Subcutaneous adipose tissue (tissue), 4 donors: ENCODE measurements around the gene RHNO1. TPM values are rescaled to one million over a fixed set of nuclear protein-coding genes. Genes with fewer than 3 reads are reported as not detected.

Experiments
- total RNA-seq, 4 donors: library from RNA; depleted of rRNA; stranded (reverse); fragments of >200 nt; gene quantifications; one replicate each; pipeline ENCODE4 v1.1.0, GENCODE V29; 2016
- TF ChIP-seq, protein P1 (sequence below): fragments of 450-650 bp; IDR thresholded peaks from one replicate; pipeline ENCODE4 v1.5.1; 2016; ENCODE audit warnings: low read depth, mild to moderate bottlenecking, control low read depth, antibody characterized with exemption, moderate library complexity

Gene RHNO1
- total RNA-seq, 4 donors from 2014 or later = 1.1 to 12.4 (median 8.0) TPM

DNA sequence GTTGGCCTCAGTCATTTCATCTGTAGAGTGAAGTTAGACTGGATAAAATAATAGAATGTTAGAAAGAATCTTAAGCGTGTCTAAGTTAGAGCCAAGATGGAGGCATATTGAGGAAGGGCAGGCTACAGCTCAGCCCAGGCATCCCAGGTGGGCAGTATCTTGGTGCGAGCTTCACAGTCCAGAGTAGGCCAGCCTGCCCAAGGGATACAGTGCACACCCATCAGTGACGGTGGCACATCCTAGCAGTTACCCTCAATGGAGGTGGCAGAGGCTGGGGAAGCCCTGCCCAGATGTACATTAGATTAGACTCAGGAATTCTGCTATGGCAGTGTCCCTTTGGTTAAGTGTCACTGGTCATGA is 35.2 kb downstream of the RHNO1 start:
- TF ChIP-seq, protein P1, sequence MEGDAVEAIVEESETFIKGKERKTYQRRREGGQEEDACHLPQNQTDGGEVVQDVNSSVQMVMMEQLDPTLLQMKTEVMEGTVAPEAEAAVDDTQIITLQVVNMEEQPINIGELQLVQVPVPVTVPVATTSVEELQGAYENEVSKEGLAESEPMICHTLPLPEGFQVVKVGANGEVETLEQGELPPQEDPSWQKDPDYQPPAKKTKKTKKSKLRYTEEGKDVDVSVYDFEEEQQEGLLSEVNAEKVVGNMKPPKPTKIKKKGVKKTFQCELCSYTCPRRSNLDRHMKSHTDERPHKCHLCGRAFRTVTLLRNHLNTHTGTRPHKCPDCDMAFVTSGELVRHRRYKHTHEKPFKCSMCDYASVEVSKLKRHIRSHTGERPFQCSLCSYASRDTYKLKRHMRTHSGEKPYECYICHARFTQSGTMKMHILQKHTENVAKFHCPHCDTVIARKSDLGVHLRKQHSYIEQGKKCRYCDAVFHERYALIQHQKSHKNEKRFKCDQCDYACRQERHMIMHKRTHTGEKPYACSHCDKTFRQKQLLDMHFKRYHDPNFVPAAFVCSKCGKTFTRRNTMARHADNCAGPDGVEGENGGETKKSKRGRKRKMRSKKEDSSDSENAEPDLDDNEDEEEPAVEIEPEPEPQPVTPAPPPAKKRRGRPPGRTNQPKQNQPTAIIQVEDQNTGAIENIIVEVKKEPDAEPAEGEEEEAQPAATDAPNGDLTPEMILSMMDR = no peak

DNA sequence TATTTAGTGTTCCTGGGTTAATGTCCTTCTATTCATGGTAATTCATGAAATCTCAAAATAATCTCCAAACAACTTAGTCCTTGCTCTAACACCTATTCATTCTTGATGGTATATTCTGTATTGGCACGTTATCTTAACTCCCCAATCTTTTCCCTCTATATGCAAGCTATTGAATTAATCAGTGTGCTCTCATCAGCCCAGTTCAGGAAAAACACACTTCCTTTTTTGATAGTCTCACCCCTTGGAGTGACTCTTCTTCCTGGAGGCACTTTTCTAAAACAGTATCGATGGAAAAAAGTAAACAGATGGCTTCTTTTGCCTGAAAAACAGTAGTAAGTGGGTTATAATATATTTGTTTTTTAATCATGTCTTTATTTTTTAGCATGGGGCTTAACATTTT is 42.2 kb downstream of the RHNO1 start:
- TF ChIP-seq, protein P1 = no peak

DNA sequence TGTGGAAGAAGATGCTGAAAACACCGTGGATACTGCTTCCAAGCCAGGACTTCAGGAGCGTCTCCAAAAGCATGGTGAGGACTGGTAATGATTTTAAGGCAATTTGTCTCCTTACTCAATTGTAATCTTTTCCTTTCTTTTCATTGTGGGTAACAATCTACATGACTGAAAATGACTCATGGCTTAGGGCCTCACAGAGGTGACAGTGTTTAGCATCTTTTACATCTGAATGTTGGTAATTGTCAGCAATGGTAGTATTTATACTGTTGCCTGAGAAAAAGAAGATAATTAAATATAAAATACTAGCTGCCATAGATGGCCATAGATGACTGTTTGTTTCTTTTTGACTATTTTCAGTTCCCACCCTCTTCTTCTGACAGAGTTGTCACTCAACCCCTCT is 45.3 kb downstream of the RHNO1 start:
- TF ChIP-seq, protein P1 = no peak

DNA sequence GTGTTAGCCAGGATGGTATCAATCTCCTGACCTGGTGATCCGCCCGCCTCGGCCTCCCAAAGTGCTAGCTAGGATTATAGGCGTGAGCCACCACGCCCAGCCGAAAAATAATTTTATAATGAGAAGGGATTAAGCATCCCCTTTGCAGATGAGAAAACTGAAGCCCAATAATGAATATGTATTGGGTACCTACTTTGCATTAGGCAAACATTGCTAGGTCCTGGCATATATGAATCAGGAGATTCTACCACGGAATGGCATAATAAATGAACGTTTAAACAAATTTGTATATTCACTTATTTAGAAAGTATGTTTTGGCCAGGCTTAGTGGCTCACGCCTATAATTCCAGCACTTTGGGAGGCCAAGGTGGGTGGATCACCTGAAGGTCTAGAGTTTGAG is 46.0 kb downstream of the RHNO1 start:
- TF ChIP-seq, protein P1 = no peak

DNA sequence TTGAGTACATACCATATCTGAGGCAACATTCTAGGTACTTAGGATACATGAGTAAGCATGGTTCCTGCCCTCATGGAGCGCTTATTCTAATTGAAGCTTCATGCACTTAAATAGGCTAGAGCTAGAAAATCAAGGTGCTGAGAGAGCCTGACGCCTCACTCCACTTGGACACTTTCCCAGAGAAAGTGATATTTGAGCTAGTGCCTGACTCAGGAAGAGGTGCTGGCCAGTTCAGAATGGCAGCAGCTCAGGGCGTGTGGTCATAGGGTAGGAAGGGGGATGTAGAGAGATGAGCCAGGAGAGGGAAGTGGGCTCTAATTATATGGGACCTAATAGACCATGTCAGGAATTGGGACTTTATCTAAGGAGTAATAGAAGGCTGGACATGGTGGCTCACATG is 47.0 kb downstream of the RHNO1 start:
- TF ChIP-seq, protein P1 = no peak

GRCh38 chr12:2925322-2925995 is 48.4 kb downstream of the RHNO1 start:
- TF ChIP-seq, protein P1 = no peak

DNA sequence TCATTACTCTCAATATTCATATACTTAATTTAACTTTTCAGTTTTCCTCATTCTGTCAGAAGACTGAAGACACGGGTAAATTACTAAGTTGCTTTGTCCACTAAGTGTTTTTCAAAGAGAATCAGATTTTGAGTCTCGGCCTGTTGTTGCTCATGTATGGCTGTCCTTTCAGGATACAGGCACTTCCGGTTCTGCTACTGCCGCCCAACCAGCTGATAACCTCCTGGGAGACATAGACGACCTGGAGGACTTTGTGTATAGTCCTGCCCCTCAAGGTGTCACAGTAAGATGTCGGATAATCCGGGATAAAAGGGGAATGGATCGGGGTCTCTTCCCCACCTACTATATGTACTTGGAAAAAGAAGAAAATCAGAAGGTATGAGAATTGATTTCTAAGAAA is 53.8 kb downstream of the RHNO1 start:
- TF ChIP-seq, protein P1 = no peak
